Activated CD8-positive, alpha-beta memory T cell treated with anti-CD3 and anti-CD28 coated beads for 4 hours (primary cell): ENCODE data around the gene NRSN2.
A peak's percentile ranks its signal among the peaks of the same experiment; 100 is the strongest.
"Not testable (repeated sequence)": the region's sequence is repeated elsewhere in the genome, so short reads cannot be mapped to it uniquely, and the experiment has no call there.

Experiments used
- DNase-seq, 2 donors: peaks; one replicate each; pipeline ENCODE4 v3.0.0-alpha.2; 2020; ENCODE audit warnings: low read depth in 2 of 2

NRSN2 gene

DNA sequence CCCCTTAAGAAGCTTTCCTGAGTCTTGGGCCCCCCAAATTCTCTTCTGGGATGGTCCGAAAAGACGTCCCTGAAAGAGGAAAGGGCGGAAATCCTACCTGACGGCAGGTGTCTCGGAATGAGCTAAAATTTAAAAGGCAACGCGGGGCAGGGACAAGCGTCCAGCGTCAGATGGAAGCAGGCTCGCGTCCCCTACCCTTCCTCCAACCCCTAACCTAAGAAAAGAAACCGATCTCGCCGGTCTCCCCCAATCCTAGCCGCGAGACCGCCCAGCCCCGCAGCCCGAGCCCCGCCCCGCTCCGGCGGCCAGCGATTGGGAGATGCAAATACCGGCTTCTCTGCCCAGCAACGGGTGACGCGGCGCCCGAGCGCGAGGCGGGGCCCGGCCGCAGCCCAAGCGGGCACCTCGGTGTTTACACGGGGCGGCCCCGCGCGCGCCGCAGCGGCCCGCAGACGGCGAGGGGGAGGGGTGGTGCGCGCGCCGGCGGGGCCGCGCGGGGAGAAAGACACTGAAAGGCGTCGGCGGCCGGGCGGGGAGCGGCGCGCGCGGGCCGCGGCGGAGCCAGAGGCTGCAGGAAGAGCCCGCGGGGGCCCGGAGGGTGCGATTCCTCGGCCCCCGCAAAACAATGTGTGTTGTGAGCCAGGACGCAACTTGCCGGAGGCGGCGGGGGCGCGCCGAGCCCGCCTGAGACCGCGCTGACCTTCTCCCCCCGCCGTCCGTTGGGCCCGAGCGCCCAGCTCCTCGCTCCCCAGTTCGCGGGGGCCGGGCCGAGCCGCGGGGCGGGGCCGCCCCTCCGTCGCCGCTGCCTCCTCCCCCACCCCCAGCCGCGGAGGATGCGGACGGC is 21.6 kb upstream of the NRSN2 start, which contains the start of gene SOX12:
Gene SOX12 (plus strand): TSS at position 508 of the 844 bp plus-strand sequence. CDS start 373 bp downstream, outside the sequence.
- DNase-seq, result peak; percentile 94 to 95

DNA sequence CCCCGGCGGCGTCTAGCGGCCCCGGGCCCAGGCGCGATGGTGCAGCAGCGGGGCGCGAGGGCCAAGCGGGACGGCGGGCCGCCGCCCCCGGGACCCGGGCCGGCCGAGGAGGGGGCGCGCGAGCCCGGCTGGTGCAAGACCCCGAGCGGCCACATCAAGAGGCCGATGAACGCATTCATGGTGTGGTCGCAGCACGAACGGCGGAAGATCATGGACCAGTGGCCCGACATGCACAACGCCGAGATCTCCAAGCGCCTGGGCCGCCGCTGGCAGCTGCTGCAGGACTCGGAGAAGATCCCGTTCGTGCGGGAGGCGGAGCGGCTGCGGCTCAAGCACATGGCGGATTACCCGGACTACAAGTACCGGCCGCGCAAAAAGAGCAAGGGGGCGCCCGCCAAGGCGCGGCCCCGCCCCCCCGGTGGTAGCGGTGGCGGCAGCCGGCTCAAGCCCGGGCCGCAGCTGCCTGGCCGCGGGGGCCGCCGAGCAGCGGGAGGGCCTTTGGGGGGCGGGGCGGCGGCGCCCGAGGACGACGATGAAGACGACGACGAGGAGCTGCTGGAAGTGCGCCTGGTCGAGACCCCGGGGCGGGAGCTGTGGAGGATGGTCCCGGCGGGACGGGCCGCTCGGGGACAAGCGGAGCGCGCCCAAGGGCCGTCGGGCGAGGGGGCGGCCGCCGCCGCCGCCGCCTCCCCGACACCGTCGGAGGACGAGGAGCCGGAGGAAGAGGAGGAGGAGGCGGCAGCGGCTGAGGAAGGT is 20.8 kb upstream of the NRSN2 start:
- peak in 1 of 2 donors; percentile 15 for DNase-seq

DNA sequence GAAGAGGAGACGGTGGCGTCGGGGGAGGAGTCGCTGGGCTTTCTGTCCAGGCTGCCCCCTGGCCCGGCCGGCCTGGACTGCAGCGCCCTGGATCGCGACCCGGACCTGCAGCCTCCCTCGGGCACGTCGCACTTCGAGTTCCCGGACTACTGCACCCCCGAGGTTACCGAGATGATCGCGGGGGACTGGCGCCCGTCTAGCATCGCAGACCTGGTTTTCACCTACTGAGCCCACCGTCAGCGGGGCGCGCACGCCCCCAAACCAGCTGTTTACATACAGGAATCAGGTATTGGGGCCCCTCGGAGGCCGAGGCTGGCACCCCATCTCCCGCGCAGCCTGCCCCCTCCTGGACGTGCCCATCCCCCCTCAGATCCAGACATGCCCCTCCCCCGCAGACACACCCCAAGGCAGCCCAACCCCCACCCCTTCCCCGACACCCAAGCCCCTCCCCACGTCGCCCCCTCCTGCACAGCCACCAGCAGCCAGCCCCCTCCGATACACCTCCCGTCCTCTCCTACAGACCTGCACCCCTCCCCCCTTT is 20.2 kb upstream of the NRSN2 start:
- DNase-seq, result no peak

GRCh38 chr20:327186-328026 is 19.5 kb upstream of the NRSN2 start:
- peak; percentile 49 to 61 for DNase-seq

GRCh38 chr20:328027-328974 is 18.6 kb upstream of the NRSN2 start:
- DNase-seq, result no peak

GRCh38 chr20:328975-329695 is 17.8 kb upstream of the NRSN2 start:
- DNase-seq, result no peak

DNA sequence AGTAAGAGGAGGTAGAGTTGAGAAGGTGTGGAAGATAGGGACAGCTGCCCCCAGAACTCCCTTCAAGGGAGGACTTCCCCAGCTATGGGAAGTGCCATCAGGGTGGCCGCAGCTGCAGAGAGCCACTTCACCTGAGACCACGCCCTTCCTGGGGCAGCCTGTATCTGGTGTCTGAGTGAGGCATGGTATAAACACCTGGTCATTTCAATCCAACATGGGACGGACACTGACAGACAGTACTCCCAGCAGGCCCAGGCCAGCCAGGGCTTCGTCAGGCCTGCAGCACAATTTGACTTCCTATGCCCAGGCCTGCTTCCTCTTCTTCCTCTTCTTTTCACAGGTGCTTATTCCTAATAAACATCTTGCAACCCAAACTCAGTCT is 17.1 kb upstream of the NRSN2 start:
- DNase-seq, result no peak

- DNase-seq, result peak in 1 of 2 donors; percentile 30
Observed at GRCh38 chr20:330233-331149, 16.4 kb upstream of the NRSN2 start.

- no peak for DNase-seq
Observed at GRCh38 chr20:334578-334977, 12.3 kb upstream of the NRSN2 start.

- DNase-seq, result not testable (repeated sequence)
Observed at GRCh38 chr20:336040-336439, 10.9 kb upstream of the NRSN2 start.

GRCh38 chr20:341682-342081 is 5.2 kb upstream of the NRSN2 start:
- DNase-seq, result no peak

DNA sequence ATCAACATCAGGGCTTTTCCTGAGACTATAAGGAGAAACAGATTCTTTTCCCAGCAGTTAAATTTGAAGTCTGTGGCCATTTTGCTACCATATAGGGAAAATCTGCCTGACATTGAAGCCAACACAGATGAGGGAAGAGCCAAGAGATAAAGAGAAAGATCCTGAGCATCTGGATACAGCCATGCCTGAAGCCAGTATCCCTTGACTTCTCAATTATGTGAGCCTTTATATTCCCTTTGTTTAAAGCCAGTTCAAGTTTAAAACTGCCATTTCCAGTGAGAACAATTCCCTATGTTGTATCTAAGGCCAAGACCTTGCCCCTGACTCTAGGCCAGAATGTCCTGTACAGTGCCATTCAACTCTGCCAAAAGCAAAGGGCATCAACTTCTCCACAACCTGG is 3.8 kb upstream of the NRSN2 start:
- DNase-seq, result no peak

GRCh38 chr20:346033-346639 is 775 bp upstream of the NRSN2 start:
- no peak for DNase-seq

DNA sequence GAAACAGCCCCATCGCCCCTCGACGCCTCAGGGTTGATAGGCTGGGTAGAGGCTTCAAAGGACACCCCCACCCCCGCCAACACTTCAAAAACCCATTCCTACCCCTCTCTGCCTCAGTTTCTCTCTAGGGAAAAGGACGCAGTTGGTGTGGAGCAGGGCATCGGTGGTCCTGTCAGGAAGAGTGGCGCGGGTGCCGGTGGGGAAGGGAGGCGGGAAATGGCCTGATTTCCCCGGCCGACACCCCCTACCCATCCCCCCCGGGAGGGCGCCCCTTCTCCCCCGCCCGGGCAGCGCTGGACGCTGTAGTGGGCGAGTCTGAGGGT is 367 bp downstream of the NRSN2 start:
- no peak for DNase-seq

- peak in 1 of 2 donors; percentile 34 for DNase-seq
Observed at GRCh38 chr20:347640-348484, 951 bp downstream of the NRSN2 start.

GRCh38 chr20:348972-349841 is 2.3 kb downstream of the NRSN2 start:
- no peak for DNase-seq

DNA sequence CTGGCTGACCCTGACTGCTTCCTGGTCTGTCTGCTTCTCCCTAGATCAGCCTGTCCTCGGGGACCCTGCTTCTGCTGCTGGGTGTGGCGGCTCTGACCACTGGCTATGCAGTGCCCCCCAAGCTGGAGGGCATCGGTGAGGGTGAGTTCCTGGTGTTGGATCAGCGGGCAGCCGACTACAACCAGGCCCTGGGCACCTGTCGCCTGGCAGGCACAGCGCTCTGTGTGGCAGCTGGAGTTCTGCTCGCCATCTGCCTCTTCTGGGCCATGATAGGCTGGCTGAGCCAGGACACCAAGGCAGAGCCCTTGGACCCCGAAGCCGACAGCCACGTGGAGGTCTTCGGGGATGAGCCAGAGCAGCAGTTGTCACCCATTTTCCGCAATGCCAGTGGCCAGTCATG is 6.3 kb downstream of the NRSN2 start:
- no peak for DNase-seq
